ENCODE data around the gene BLID.
A peak's percentile ranks its signal among the peaks of the same experiment; 100 is the strongest.

Gene BLID

GRCh38 chr11:122139595-122139866 lies 23.5 kb upstream of the BLID start:
- no peak for DNase-seq (ENCODE audit: low spot score)

- DNase-seq (ENCODE audit: low spot score) = no peak
These were observed 23.0 kb upstream of the BLID start for GRCh38 chr11:122138744-122139594.

- DNase-seq (ENCODE audit: low spot score) = peak; percentile 66
These were observed 21.2 kb upstream of the BLID start for GRCh38 chr11:122137078-122137793.

- DNase-seq (ENCODE audit: low spot score) = no peak
These were observed 15.1 kb upstream of the BLID start for GRCh38 chr11:122131126-122131525.

- DNase-seq (ENCODE audit: low spot score) = no peak
These were observed 12.1 kb upstream of the BLID start for GRCh38 chr11:122128146-122128545.

GRCh38 chr11:122127020-122127419 lies 11.0 kb upstream of the BLID start:
- DNase-seq (ENCODE audit: low spot score) = no peak

- DNase-seq (ENCODE audit: low spot score) = no peak
These were observed 10.1 kb upstream of the BLID start for GRCh38 chr11:122126024-122126688.

GRCh38 chr11:122123263-122123929 lies 7.4 kb upstream of the BLID start:
- DNase-seq (ENCODE audit: low spot score) = no peak

- no peak for DNase-seq (ENCODE audit: low spot score)
These were observed 6.2 kb upstream of the BLID start for GRCh38 chr11:122122179-122122578.

- DNase-seq (ENCODE audit: low spot score) = no peak
These were observed 4.1 kb upstream of the BLID start for GRCh38 chr11:122120096-122120495.

- no peak for DNase-seq (ENCODE audit: low spot score)
These were observed 576 bp upstream of the BLID start for GRCh38 chr11:122116591-122116990.

GRCh38 chr11:122114976-122115375 lies 1.0 kb downstream of the BLID start:
- DNase-seq (ENCODE audit: low spot score) = no peak

GRCh38 chr11:122113836-122114825 lies 1.9 kb downstream of the BLID start:
- no peak for DNase-seq (ENCODE audit: low spot score)

GRCh38 chr11:122112470-122113365 lies 3.3 kb downstream of the BLID start:
- DNase-seq (ENCODE audit: low spot score) = no peak

- DNase-seq (ENCODE audit: low spot score) = no peak
These were observed 6.1 kb downstream of the BLID start for GRCh38 chr11:122109932-122110331.

GRCh38 chr11:122108828-122109227 lies 7.2 kb downstream of the BLID start:
- no peak for DNase-seq (ENCODE audit: low spot score)

GRCh38 chr11:122108192-122108799 lies 7.7 kb downstream of the BLID start:
- DNase-seq (ENCODE audit: low spot score) = no peak

GRCh38 chr11:122107566-122107965 lies 8.4 kb downstream of the BLID start:
- DNase-seq (ENCODE audit: low spot score) = no peak

GRCh38 chr11:122107045-122107444 lies 9.0 kb downstream of the BLID start:
- DNase-seq (ENCODE audit: low spot score) = no peak

Measured in GM03348 (cell line).